SH-SY5Y (cell line): ENCODE data around the gene KDM4C.

ENCODE experiments used
- GATA2 ChIP-seq: IDR thresholded peaks from 2 replicates; pipeline ENCODE4 v1.6.1; 2011; ENCODE audit warnings: mild to moderate bottlenecking, low read depth, low read length
- GATA3 ChIP-seq: IDR thresholded peaks from 2 replicates; pipeline ENCODE4 v1.6.1; 2011; ENCODE audit warnings: low read depth, mild to moderate bottlenecking, low read length, moderate library complexity

- TF ChIP-seq GATA2 (no peak), GATA3 (no peak)
Observed at GRCh38 chr9:6907772-6908381, 150.1 kb downstream of the KDM4C start.
